Measurements from ENCODE around the gene DOCK8. TPM values are rescaled to one million over a fixed set of nuclear protein-coding genes. Genes with fewer than 3 reads are reported as not detected.

DOCK8 gene
- total and polyA plus RNA-seq, 2 donors, result 54.5 to 60.4 TPM

GRCh38 chr9:311841-312240, 97.2 kb downstream of the DOCK8 start:
- no peaks in the 10 kb centered on the region for H3K4me1 ChIP-seq (ENCODE audit: control insufficient read depth in 2 of 2, insufficient read depth in 2 of 2, low read length in 2 of 2)
- H3K27me3 ChIP-seq (ENCODE audit: control insufficient read depth in 2 of 2, insufficient read depth in 1 of 2, low read length in 1 of 2), result no peaks in the 10 kb centered on the region
- H3K36me3 ChIP-seq (ENCODE audit: control insufficient read depth in 2 of 2, insufficient read depth in 2 of 2, low read length in 1 of 2), result peaks cover 54 to 74% of the 10 kb centered on the region in 2 donors
- 98% methylated on average over 14 of the region's 14 CpGs for WGBS
- no peak overlapping the region for H3K4me3 ChIP-seq (ENCODE audit: low read length in 2 of 2)
- no peaks in the 10 kb centered on the region for H3K9me3 ChIP-seq (ENCODE audit: control insufficient read depth in 2 of 2, insufficient read depth in 1 of 2, low read length in 1 of 2)
- no peak overlapping the region for H3K27ac ChIP-seq (ENCODE audit: low read depth in 1 of 2, low read length in 1 of 2)
- no peak for DNase-seq (ENCODE audit: low read depth in 6 of 9, low spot score in 9 of 9)

- DNase-seq (ENCODE audit: low read depth in 6 of 9, low spot score in 9 of 9), result no peak
- no peaks in the 10 kb centered on the region for H3K9me3 ChIP-seq (ENCODE audit: control insufficient read depth in 2 of 2, insufficient read depth in 1 of 2, low read length in 1 of 2)
- H3K27me3 ChIP-seq (ENCODE audit: control insufficient read depth in 2 of 2, insufficient read depth in 1 of 2, low read length in 1 of 2), result no peaks in the 10 kb centered on the region
- H3K27ac ChIP-seq (ENCODE audit: low read depth in 1 of 2, low read length in 1 of 2), result no peak overlapping the region
- no peak overlapping the region for H3K4me3 ChIP-seq (ENCODE audit: low read length in 2 of 2)
- 97% methylated on average over 7 of the region's 7 CpGs for WGBS
- H3K36me3 ChIP-seq (ENCODE audit: control insufficient read depth in 2 of 2, insufficient read depth in 2 of 2, low read length in 1 of 2), result peaks cover 57 to 76% of the 10 kb centered on the region in 2 donors
- no peaks in the 10 kb centered on the region for H3K4me1 ChIP-seq (ENCODE audit: control insufficient read depth in 2 of 2, insufficient read depth in 2 of 2, low read length in 2 of 2)
Measured at GRCh38 chr9:312596-313320, 98.1 kb downstream of the DOCK8 start.

DNA sequence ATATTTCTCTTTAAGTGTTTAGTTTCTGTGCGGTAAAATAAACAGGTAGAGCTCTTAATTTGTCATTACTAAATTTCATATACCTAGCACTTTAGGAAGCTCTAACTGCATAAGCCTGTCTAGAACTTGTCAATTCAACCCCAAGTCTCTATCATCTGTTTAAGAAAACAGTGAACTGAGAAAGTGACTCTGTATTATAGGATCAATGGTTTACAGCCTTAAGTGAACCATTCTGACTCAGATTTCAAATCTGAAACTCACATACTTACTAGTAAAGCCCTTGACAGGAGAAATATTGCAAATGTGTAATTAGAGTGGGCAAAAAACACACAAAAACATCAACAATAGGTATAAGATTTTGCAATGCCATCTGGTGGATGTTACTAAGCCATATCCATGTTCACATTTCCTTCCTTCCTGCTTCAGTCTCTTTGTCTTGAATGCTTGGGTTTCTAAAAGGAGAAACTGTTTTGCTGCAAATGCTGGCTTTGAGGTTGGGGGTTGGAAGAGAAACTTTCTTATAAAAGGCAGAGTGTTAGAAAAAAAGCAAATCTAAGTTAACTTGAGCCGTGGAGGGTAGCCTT, 101.8 kb downstream of the DOCK8 start:
- DNase-seq (ENCODE audit: low read depth in 6 of 9, low spot score in 9 of 9), result no peak
- WGBS, result 97% methylated on average over 2 of the region's 2 CpGs
- Histone ChIP-seq H3K4me1 (ENCODE audit: control insufficient read depth in 2 of 2, insufficient read depth in 2 of 2, low read length in 2 of 2) (no peaks in the 10 kb centered on the region), H3K9me3 (ENCODE audit: control insufficient read depth in 2 of 2, insufficient read depth in 1 of 2, low read length in 1 of 2) (no peaks in the 10 kb centered on the region), H3K27me3 (ENCODE audit: control insufficient read depth in 2 of 2, insufficient read depth in 1 of 2, low read length in 1 of 2) (no peaks in the 10 kb centered on the region), H3K36me3 (ENCODE audit: control insufficient read depth in 2 of 2, insufficient read depth in 2 of 2, low read length in 1 of 2) (peaks cover 66 to 85% of the 10 kb centered on the region in 2 donors), H3K27ac (ENCODE audit: low read depth in 1 of 2, low read length in 1 of 2) (no peak overlapping the region), H3K4me3 (ENCODE audit: low read length in 2 of 2) (no peak overlapping the region)

DNA sequence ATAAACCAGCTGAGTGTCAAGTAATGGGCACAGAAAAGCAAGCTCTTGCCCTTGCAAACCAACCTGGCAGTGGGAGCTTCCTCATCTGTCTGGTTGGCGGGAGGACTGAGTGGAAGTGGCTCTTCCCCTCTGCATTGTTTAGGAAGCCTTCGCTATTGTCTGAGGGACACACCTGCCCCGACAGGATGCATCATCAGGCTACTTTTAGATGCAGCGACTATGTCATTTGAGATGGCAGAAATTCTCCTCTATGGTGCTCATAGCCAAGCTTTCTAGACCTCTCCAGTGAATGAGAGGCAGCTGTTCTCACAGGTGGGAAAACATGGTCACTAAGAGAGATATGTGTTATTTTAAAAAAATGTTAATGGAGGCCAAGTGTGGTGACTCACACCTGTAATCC, 104.0 kb downstream of the DOCK8 start:
- Histone ChIP-seq H3K4me3 (ENCODE audit: low read length in 2 of 2) (no peak overlapping the region), H3K27me3 (ENCODE audit: control insufficient read depth in 2 of 2, insufficient read depth in 1 of 2, low read length in 1 of 2) (no peaks in the 10 kb centered on the region), H3K9me3 (ENCODE audit: control insufficient read depth in 2 of 2, insufficient read depth in 1 of 2, low read length in 1 of 2) (no peaks in the 10 kb centered on the region), H3K4me1 (ENCODE audit: control insufficient read depth in 2 of 2, insufficient read depth in 2 of 2, low read length in 2 of 2) (no peaks in the 10 kb centered on the region), H3K36me3 (ENCODE audit: control insufficient read depth in 2 of 2, insufficient read depth in 2 of 2, low read length in 1 of 2) (peaks cover 46 to 64% of the 10 kb centered on the region in 2 donors), H3K27ac (ENCODE audit: low read depth in 1 of 2, low read length in 1 of 2) (no peak overlapping the region)
- 98% methylated on average over 4 of the region's 4 CpGs for WGBS
- no peak for DNase-seq (ENCODE audit: low read depth in 6 of 9, low spot score in 9 of 9)

GRCh38 chr9:324971-325370, 110.3 kb downstream of the DOCK8 start:
- H3K27me3 ChIP-seq (ENCODE audit: control insufficient read depth in 2 of 2, insufficient read depth in 1 of 2, low read length in 1 of 2), result no peaks in the 10 kb centered on the region
- no peak overlapping the region for H3K4me3 ChIP-seq (ENCODE audit: low read length in 2 of 2)
- peaks cover 31 to 32% of the 10 kb centered on the region in 2 donors for H3K36me3 ChIP-seq (ENCODE audit: control insufficient read depth in 2 of 2, insufficient read depth in 2 of 2, low read length in 1 of 2)
- no peaks in the 10 kb centered on the region for H3K4me1 ChIP-seq (ENCODE audit: control insufficient read depth in 2 of 2, insufficient read depth in 2 of 2, low read length in 2 of 2)
- no peaks in the 10 kb centered on the region for H3K9me3 ChIP-seq (ENCODE audit: control insufficient read depth in 2 of 2, insufficient read depth in 1 of 2, low read length in 1 of 2)
- 97% methylated on average over 1 of the region's 1 CpG for WGBS
- DNase-seq (ENCODE audit: low read depth in 6 of 9, low spot score in 9 of 9), result no peak
- no peak overlapping the region for H3K27ac ChIP-seq (ENCODE audit: low read depth in 1 of 2, low read length in 1 of 2)

- DNase-seq (ENCODE audit: low read depth in 6 of 9, low spot score in 9 of 9), result no peak
- H3K4me3 ChIP-seq (ENCODE audit: low read length in 2 of 2), result no peak overlapping the region
- no peaks in the 10 kb centered on the region for H3K9me3 ChIP-seq (ENCODE audit: control insufficient read depth in 2 of 2, insufficient read depth in 1 of 2, low read length in 1 of 2)
- peaks cover 36 to 45% of the 10 kb centered on the region in 2 donors for H3K36me3 ChIP-seq (ENCODE audit: control insufficient read depth in 2 of 2, insufficient read depth in 2 of 2, low read length in 1 of 2)
- no peaks in the 10 kb centered on the region for H3K27me3 ChIP-seq (ENCODE audit: control insufficient read depth in 2 of 2, insufficient read depth in 1 of 2, low read length in 1 of 2)
- WGBS, result 98% methylated on average over 2 of the region's 2 CpGs
- no peaks in the 10 kb centered on the region for H3K4me1 ChIP-seq (ENCODE audit: control insufficient read depth in 2 of 2, insufficient read depth in 2 of 2, low read length in 2 of 2)
- no peak overlapping the region for H3K27ac ChIP-seq (ENCODE audit: low read depth in 1 of 2, low read length in 1 of 2)
Measured at GRCh38 chr9:326667-327066, 112.0 kb downstream of the DOCK8 start.

- no peak for DNase-seq (ENCODE audit: low read depth in 6 of 9, low spot score in 9 of 9)
- peaks cover 46 to 59% of the 10 kb centered on the region in 2 donors for H3K36me3 ChIP-seq (ENCODE audit: control insufficient read depth in 2 of 2, insufficient read depth in 2 of 2, low read length in 1 of 2)
- no peaks in the 10 kb centered on the region for H3K4me1 ChIP-seq (ENCODE audit: control insufficient read depth in 2 of 2, insufficient read depth in 2 of 2, low read length in 2 of 2)
- no peaks in the 10 kb centered on the region for H3K9me3 ChIP-seq (ENCODE audit: control insufficient read depth in 2 of 2, insufficient read depth in 1 of 2, low read length in 1 of 2)
- H3K27ac ChIP-seq (ENCODE audit: low read depth in 1 of 2, low read length in 1 of 2), result no peak overlapping the region
- WGBS, result 85% methylated on average over 3 of the region's 3 CpGs
- H3K4me3 ChIP-seq (ENCODE audit: low read length in 2 of 2), result no peak overlapping the region
- H3K27me3 ChIP-seq (ENCODE audit: control insufficient read depth in 2 of 2, insufficient read depth in 1 of 2, low read length in 1 of 2), result no peaks in the 10 kb centered on the region
Measured at GRCh38 chr9:328453-328852, 113.8 kb downstream of the DOCK8 start.

GRCh38 chr9:331197-331596, 116.5 kb downstream of the DOCK8 start:
- no peaks in the 10 kb centered on the region for H3K4me1 ChIP-seq (ENCODE audit: control insufficient read depth in 2 of 2, insufficient read depth in 2 of 2, low read length in 2 of 2)
- no peak for DNase-seq (ENCODE audit: low read depth in 6 of 9, low spot score in 9 of 9)
- H3K27ac ChIP-seq (ENCODE audit: low read depth in 1 of 2, low read length in 1 of 2), result no peak overlapping the region
- peaks cover 57 to 80% of the 10 kb centered on the region in 2 donors for H3K36me3 ChIP-seq (ENCODE audit: control insufficient read depth in 2 of 2, insufficient read depth in 2 of 2, low read length in 1 of 2)
- H3K9me3 ChIP-seq (ENCODE audit: control insufficient read depth in 2 of 2, insufficient read depth in 1 of 2, low read length in 1 of 2), result no peaks in the 10 kb centered on the region
- no peak overlapping the region for H3K4me3 ChIP-seq (ENCODE audit: low read length in 2 of 2)
- 98% methylated on average over 3 of the region's 3 CpGs for WGBS
- H3K27me3 ChIP-seq (ENCODE audit: control insufficient read depth in 2 of 2, insufficient read depth in 1 of 2, low read length in 1 of 2), result no peaks in the 10 kb centered on the region

- Histone ChIP-seq H3K9me3 (ENCODE audit: control insufficient read depth in 2 of 2, insufficient read depth in 1 of 2, low read length in 1 of 2) (no peaks in the 10 kb centered on the region), H3K27me3 (ENCODE audit: control insufficient read depth in 2 of 2, insufficient read depth in 1 of 2, low read length in 1 of 2) (no peaks in the 10 kb centered on the region), H3K4me1 (ENCODE audit: control insufficient read depth in 2 of 2, insufficient read depth in 2 of 2, low read length in 2 of 2) (no peaks in the 10 kb centered on the region), H3K4me3 (ENCODE audit: low read length in 2 of 2) (no peak overlapping the region), H3K36me3 (ENCODE audit: control insufficient read depth in 2 of 2, insufficient read depth in 2 of 2, low read length in 1 of 2) (peaks cover 69 to 87% of the 10 kb centered on the region in 2 donors), H3K27ac (ENCODE audit: low read depth in 1 of 2, low read length in 1 of 2) (no peak overlapping the region)
- no peak for DNase-seq (ENCODE audit: low read depth in 6 of 9, low spot score in 9 of 9)
- WGBS, result 88% methylated on average over 2 of the region's 2 CpGs
Measured at GRCh38 chr9:335373-335772, 120.7 kb downstream of the DOCK8 start.

All from thymus (tissue), 11 donors.